HEK293 (cell line): Measurements from ENCODE around the gene NCKAP5.

Experiments
- CTCF ChIA-PET: fragments of 350-600 bp; formaldehyde crosslinking; extraction: SDS; loops from one replicate; lab custom pipeline; 2021; ENCODE audit warnings: antibody characterized with exemption; lab: Yijun Ruan, JAX
- POLR2A ChIA-PET: fragments of 300-600 bp; formaldehyde crosslinking; extraction: SDS; loops from one replicate; lab custom pipeline; 2020; ENCODE audit warnings: antibody characterized with exemption, inconsistent platforms; lab: Yijun Ruan, JAX
- H3K27ac ChIP-seq: fragments of 200-500 bp; sonication (Bioruptor generic); 2 replicates; pipeline ENCODE4 v1.5.1; 2014; ENCODE audit warnings: low read depth, low read length, control low read depth, inconsistent platforms; ENCODE audit errors: extremely low read depth
- H3K36me3 ChIP-seq, 2 experiments: fragments of 200-500 bp in 1 of 2; sonication (Bioruptor generic) in 1 of 2; 1 replicate in 1 of 2; 2 replicates in 1 of 2; pipeline ENCODE4 v1.5.1; 2014 to 2017; ENCODE audit warnings: inconsistent platforms in 2 of 2, low read length in 2 of 2; ENCODE audit not compliant: control insufficient read depth in 2 of 2, insufficient read depth in 1 of 2
- H3K4me1 ChIP-seq: fragments of 200-500 bp; sonication (Bioruptor generic); 2 replicates; pipeline ENCODE4 v1.5.1; 2014; ENCODE audit warnings: mild to moderate bottlenecking, low read length, inconsistent platforms; ENCODE audit not compliant: control insufficient read depth, insufficient read depth
- H3K4me3 ChIP-seq: 2 replicates; pipeline ENCODE4 v1.5.1; 2011; ENCODE audit warnings: low read depth, mild to moderate bottlenecking, control low read depth, low read length, moderate library complexity
- H3K9me3 ChIP-seq: fragments of 200-500 bp; sonication (Bioruptor generic); 2 replicates; pipeline ENCODE4 v1.5.1; 2014; ENCODE audit warnings: low read depth, low read length, inconsistent platforms; ENCODE audit not compliant: control insufficient read depth, insufficient read depth
- IKZF3 ChIP-seq: fragments of 450-650 bp; IDR thresholded peaks from 2 replicates; pipeline ENCODE4 v1.5.0; 2018; ENCODE audit warnings: missing biosample characterization, mild to moderate bottlenecking, missing genetic modification characterization, moderate library complexity
- KLF10 ChIP-seq: fragments of 450-650 bp; IDR thresholded peaks from 2 replicates; pipeline ENCODE4 v1.5.1; 2018; ENCODE audit warnings: missing biosample characterization, mild to moderate bottlenecking, missing genetic modification characterization
- MZF1 ChIP-seq: fragments of 450-650 bp; formaldehyde crosslinking; IDR thresholded peaks from 2 replicates; pipeline ENCODE4 v1.5.1; 2017; ENCODE audit warnings: missing biosample characterization, missing genetic modification characterization, borderline replicate concordance
- SETDB1 ChIP-seq: IDR thresholded peaks from one replicate; pipeline ENCODE4 v1.6.1; 2017; ENCODE audit warnings: mild to moderate bottlenecking, low read length, moderate library complexity, mixed read lengths; ENCODE audit not compliant: insufficient read length
- SP7 ChIP-seq: fragments of 450-650 bp; formaldehyde crosslinking; IDR thresholded peaks from 2 replicates; pipeline ENCODE4 v1.5.1; 2016; ENCODE audit warnings: missing biosample characterization, missing genetic modification characterization
- TCF7L2 ChIP-seq: IDR thresholded peaks from 2 replicates; pipeline ENCODE4 v1.6.1; 2011; ENCODE audit warnings: low read depth, mild to moderate bottlenecking, inconsistent platforms, low read length, moderate library complexity, borderline replicate concordance
- ZNF121 ChIP-seq: fragments of 450-650 bp; formaldehyde crosslinking; IDR thresholded peaks from 2 replicates; pipeline ENCODE4 v1.5.1; 2016; ENCODE audit warnings: missing biosample characterization, missing genetic modification characterization
- ZNF133 ChIP-seq: fragments of 450-650 bp; formaldehyde crosslinking; IDR thresholded peaks from 2 replicates; pipeline ENCODE4 v1.5.1; 2016; ENCODE audit warnings: missing biosample characterization, missing genetic modification characterization
- ZNF184 ChIP-seq: fragments of 450-650 bp; IDR thresholded peaks from 2 replicates; pipeline ENCODE4 v1.5.1; 2018; ENCODE audit warnings: missing biosample characterization, mild to moderate bottlenecking, missing genetic modification characterization
- ZNF266 ChIP-seq: fragments of 450-650 bp; formaldehyde crosslinking; IDR thresholded peaks from 2 replicates; pipeline ENCODE4 v1.5.1; 2016; ENCODE audit warnings: missing biosample characterization, missing genetic modification characterization, low read depth
- ZNF423 ChIP-seq: fragments of 450-650 bp; formaldehyde crosslinking; IDR thresholded peaks from 2 replicates; pipeline ENCODE4 v1.5.1; 2016; ENCODE audit warnings: missing biosample characterization, missing genetic modification characterization
- ZNF530 ChIP-seq: fragments of 450-650 bp; formaldehyde crosslinking; IDR thresholded peaks from 2 replicates; pipeline ENCODE4 v1.5.1; 2016; ENCODE audit warnings: low read depth, missing biosample characterization, missing genetic modification characterization
- ZNF585B ChIP-seq: fragments of 450-650 bp; formaldehyde crosslinking; IDR thresholded peaks from 2 replicates; pipeline ENCODE4 v1.5.1; 2016; ENCODE audit warnings: missing biosample characterization, missing genetic modification characterization
- ZNF596 ChIP-seq: fragments of 450-650 bp; IDR thresholded peaks from 2 replicates; pipeline ENCODE4 v1.5.0; 2018; ENCODE audit warnings: missing biosample characterization, mild to moderate bottlenecking, missing genetic modification characterization, moderate library complexity
- ZNF623 ChIP-seq: fragments of 450-650 bp; formaldehyde crosslinking; IDR thresholded peaks from 2 replicates; pipeline ENCODE4 v1.5.1; 2016; ENCODE audit warnings: missing biosample characterization, missing genetic modification characterization
- ZNF629 ChIP-seq: fragments of 450-650 bp; formaldehyde crosslinking; IDR thresholded peaks from 2 replicates; pipeline ENCODE4 v1.5.1; 2017; ENCODE audit warnings: missing biosample characterization, missing genetic modification characterization
- ZNF670 ChIP-seq: fragments of 450-650 bp; formaldehyde crosslinking; IDR thresholded peaks from 2 replicates; pipeline ENCODE4 v1.5.1; 2016; ENCODE audit warnings: missing biosample characterization, missing genetic modification characterization, low read depth
- ZNF701 ChIP-seq: fragments of 450-650 bp; formaldehyde crosslinking; IDR thresholded peaks from 2 replicates; pipeline ENCODE4 v1.5.1; 2016; ENCODE audit warnings: missing biosample characterization, missing genetic modification characterization
- TF ChIP-seq, protein P1 (sequence below): fragments of 450-650 bp; formaldehyde crosslinking; IDR thresholded peaks from 2 replicates; pipeline ENCODE4 v1.5.1; 2016; ENCODE audit warnings: missing biosample characterization, missing genetic modification characterization
- TF ChIP-seq, protein P2 (sequence below): fragments of 450-650 bp; formaldehyde crosslinking; IDR thresholded peaks from 2 replicates; pipeline ENCODE4 v1.5.1; 2017; ENCODE audit warnings: missing biosample characterization, missing genetic modification characterization
- TF ChIP-seq, protein P3 (sequence below): fragments of 450-650 bp; formaldehyde crosslinking; conservative IDR thresholded peaks from 2 replicates; pipeline ENCODE4 v1.5.1; 2016; ENCODE audit warnings: low read depth, missing biosample characterization, missing genetic modification characterization
- TF ChIP-seq, protein P4 (sequence below): fragments of 450-650 bp; formaldehyde crosslinking; IDR thresholded peaks from 2 replicates; pipeline ENCODE4 v1.5.1; 2016; ENCODE audit warnings: missing biosample characterization, missing genetic modification characterization, low read depth
- TF ChIP-seq, protein P5 (sequence below): fragments of 450-650 bp; formaldehyde crosslinking; IDR thresholded peaks from 2 replicates; pipeline ENCODE4 v1.5.1; 2016; ENCODE audit warnings: missing biosample characterization, missing genetic modification characterization
- TF ChIP-seq, protein P6 (sequence below): fragments of 450-650 bp; formaldehyde crosslinking; IDR thresholded peaks from 2 replicates; pipeline ENCODE4 v1.5.1; 2016; ENCODE audit warnings: missing biosample characterization, missing genetic modification characterization, low read depth

Gene NCKAP5

DNA sequence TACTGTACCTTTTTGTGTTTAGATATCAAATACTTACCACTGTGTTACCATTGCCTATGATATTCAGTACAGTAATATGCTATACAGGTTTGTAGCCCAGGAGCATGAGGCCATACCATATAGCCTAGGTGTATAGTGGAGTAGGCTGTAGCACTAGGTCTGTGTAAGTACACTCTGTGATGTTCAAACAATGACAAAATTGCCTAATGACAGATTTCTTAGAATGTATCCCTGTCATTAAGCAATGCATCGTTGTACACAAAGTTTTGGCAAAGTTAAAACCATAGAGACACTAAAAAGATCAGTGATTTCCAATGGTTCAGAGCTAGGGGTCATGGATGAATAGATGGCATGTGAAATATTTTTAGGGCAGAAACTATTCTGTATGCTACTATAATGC lies 415.5 kb downstream of the NCKAP5 start:
- CTCF ChIA-PET, result no interaction called here
- H3K4me1 ChIP-seq, result no peaks in the 10 kb centered on the region
- TF ChIP-seq ZNF701 (tag by site-specific recombination) (no peak), MZF1 (no peak), ZNF530 (tag by site-specific recombination) (no peak), ZNF623 (tag by site-specific recombination) (no peak), ZNF266 (tag by site-specific recombination) (no peak), ZNF596 (tag by site-specific recombination) (no peak), ZNF423 (no peak), SP7 (tag by site-specific recombination) (no peak), IKZF3 (tag by site-specific recombination) (no peak), ZNF670 (tag by site-specific recombination) (no peak), ZNF121 (tag by site-specific recombination) (no peak), ZNF133 (no peak), ZNF184 (no peak)
- TF ChIP-seq, protein P1, sequence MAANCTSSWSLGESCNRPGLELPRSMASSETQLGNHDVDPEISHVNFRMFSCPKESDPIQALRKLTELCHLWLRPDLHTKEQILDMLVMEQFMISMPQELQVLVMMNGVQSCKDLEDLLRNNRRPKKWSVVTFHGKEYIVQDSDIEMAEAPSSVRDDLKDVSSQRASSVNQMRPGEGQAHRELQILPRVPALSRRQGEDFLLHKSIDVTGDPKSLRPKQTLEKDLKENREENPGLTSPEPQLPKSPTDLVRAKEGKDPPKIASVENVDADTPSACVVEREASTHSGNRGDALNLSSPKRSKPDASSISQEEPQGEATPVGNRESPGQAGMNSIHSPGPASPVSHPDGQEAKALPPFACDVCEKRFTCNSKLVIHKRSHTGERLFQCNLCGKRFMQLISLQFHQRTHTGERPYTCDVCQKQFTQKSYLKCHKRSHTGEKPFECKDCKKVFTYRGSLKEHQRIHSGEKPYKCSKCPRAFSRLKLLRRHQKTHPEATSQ (tag by site-specific recombination), result no peak
- TF ChIP-seq, protein P2, sequence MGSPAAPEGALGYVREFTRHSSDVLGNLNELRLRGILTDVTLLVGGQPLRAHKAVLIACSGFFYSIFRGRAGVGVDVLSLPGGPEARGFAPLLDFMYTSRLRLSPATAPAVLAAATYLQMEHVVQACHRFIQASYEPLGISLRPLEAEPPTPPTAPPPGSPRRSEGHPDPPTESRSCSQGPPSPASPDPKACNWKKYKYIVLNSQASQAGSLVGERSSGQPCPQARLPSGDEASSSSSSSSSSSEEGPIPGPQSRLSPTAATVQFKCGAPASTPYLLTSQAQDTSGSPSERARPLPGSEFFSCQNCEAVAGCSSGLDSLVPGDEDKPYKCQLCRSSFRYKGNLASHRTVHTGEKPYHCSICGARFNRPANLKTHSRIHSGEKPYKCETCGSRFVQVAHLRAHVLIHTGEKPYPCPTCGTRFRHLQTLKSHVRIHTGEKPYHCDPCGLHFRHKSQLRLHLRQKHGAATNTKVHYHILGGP (tag by site-specific recombination), result no peak
- no peak overlapping the region for H3K4me3 ChIP-seq
- POLR2A ChIA-PET, result no interaction called here
- no peak overlapping the region for H3K27ac ChIP-seq
- no peaks in the 10 kb centered on the region for H3K9me3 ChIP-seq
- H3K36me3 ChIP-seq, result no peaks in the 10 kb centered on the region

DNA sequence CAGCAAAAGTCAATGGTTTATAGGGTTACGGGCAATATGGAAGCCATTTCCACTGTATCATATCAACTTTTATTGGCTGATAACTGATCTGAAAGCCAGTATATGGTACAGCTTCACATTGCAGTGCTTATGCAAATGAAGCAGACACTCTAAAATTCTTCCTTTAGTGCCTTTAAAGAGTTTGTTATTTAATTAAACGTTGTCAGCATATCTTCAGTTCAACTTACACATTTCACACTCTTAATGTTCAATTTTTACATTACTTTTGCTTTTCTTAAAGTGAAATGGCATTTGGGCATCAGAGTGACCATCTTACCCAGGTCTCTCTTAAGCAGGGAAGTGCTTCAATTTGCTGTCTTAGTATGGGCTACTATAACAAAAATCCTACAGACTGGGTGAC lies 420.1 kb downstream of the NCKAP5 start:
- H3K27ac ChIP-seq, result no peak overlapping the region
- POLR2A ChIA-PET, result no interaction called here
- no peaks in the 10 kb centered on the region for H3K4me1 ChIP-seq
- no peaks in the 10 kb centered on the region for H3K36me3 ChIP-seq
- no peaks in the 10 kb centered on the region for H3K9me3 ChIP-seq
- CTCF ChIA-PET, result no interaction called here
- H3K4me3 ChIP-seq, result no peak overlapping the region
- TF ChIP-seq ZNF423, result no peak
- TF ChIP-seq, protein P3, sequence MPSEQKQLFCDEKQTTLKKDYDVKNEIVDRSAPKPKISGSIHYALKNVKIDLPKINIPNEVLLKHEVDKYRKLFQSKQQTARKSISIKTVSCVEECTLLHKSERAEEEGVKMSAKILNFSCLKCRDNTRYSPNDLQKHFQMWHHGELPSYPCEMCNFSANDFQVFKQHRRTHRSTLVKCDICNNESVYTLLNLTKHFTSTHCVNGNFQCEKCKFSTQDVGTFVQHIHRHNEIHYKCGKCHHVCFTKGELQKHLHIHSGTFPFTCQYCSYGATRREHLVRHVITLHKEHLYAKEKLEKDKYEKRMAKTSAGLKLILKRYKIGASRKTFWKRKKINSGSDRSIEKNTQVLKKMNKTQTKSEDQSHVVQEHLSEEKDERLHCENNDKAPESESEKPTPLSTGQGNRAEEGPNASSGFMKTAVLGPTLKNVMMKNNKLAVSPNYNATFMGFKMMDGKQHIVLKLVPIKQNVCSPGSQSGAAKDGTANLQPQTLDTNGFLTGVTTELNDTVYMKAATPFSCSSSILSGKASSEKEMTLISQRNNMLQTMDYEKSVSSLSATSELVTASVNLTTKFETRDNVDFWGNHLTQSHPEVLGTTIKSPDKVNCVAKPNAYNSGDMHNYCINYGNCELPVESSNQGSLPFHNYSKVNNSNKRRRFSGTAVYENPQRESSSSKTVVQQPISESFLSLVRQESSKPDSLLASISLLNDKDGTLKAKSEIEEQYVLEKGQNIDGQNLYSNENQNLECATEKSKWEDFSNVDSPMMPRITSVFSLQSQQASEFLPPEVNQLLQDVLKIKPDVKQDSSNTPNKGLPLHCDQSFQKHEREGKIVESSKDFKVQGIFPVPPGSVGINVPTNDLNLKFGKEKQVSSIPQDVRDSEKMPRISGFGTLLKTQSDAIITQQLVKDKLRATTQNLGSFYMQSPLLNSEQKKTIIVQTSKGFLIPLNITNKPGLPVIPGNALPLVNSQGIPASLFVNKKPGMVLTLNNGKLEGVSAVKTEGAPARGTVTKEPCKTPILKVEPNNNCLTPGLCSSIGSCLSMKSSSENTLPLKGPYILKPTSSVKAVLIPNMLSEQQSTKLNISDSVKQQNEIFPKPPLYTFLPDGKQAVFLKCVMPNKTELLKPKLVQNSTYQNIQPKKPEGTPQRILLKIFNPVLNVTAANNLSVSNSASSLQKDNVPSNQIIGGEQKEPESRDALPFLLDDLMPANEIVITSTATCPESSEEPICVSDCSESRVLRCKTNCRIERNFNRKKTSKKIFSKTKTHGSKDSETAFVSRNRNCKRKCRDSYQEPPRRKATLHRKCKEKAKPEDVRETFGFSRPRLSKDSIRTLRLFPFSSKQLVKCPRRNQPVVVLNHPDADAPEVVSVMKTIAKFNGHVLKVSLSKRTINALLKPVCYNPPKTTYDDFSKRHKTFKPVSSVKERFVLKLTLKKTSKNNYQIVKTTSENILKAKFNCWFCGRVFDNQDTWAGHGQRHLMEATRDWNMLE (tag by site-specific recombination), result no peak
- TF ChIP-seq, protein P4, sequence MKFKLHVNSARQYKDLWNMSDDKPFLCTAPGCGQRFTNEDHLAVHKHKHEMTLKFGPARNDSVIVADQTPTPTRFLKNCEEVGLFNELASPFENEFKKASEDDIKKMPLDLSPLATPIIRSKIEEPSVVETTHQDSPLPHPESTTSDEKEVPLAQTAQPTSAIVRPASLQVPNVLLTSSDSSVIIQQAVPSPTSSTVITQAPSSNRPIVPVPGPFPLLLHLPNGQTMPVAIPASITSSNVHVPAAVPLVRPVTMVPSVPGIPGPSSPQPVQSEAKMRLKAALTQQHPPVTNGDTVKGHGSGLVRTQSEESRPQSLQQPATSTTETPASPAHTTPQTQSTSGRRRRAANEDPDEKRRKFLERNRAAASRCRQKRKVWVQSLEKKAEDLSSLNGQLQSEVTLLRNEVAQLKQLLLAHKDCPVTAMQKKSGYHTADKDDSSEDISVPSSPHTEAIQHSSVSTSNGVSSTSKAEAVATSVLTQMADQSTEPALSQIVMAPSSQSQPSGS (tag by site-specific recombination), result no peak
- TF ChIP-seq, protein P5, sequence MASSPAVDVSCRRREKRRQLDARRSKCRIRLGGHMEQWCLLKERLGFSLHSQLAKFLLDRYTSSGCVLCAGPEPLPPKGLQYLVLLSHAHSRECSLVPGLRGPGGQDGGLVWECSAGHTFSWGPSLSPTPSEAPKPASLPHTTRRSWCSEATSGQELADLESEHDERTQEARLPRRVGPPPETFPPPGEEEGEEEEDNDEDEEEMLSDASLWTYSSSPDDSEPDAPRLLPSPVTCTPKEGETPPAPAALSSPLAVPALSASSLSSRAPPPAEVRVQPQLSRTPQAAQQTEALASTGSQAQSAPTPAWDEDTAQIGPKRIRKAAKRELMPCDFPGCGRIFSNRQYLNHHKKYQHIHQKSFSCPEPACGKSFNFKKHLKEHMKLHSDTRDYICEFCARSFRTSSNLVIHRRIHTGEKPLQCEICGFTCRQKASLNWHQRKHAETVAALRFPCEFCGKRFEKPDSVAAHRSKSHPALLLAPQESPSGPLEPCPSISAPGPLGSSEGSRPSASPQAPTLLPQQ (tag by site-specific recombination), result no peak
- TF ChIP-seq, protein P6, sequence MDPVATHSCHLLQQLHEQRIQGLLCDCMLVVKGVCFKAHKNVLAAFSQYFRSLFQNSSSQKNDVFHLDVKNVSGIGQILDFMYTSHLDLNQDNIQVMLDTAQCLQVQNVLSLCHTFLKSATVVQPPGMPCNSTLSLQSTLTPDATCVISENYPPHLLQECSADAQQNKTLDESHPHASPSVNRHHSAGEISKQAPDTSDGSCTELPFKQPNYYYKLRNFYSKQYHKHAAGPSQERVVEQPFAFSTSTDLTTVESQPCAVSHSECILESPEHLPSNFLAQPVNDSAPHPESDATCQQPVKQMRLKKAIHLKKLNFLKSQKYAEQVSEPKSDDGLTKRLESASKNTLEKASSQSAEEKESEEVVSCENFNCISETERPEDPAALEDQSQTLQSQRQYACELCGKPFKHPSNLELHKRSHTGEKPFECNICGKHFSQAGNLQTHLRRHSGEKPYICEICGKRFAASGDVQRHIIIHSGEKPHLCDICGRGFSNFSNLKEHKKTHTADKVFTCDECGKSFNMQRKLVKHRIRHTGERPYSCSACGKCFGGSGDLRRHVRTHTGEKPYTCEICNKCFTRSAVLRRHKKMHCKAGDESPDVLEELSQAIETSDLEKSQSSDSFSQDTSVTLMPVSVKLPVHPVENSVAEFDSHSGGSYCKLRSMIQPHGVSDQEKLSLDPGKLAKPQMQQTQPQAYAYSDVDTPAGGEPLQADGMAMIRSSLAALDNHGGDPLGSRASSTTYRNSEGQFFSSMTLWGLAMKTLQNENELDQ (tag by site-specific recombination), result no peak
- no peak for TF ChIP-seq KLF10
- TF ChIP-seq SETDB1, result no peak
- TF ChIP-seq ZNF585B (tag by site-specific recombination), result no peak
- TF ChIP-seq TCF7L2, result no peak
- TF ChIP-seq ZNF629 (tag by site-specific recombination), result no peak
